SK-N-SH (cell line): ENCODE measurements around the gene NR1H4. TPM values are rescaled to one million over a fixed set of nuclear protein-coding genes. Genes with fewer than 3 reads are reported as not detected.

Source experiments
- CTCF ChIA-PET: fragments of 300-600, 350-600 bp; formaldehyde crosslinking; extraction: SDS; loops from one replicate; lab custom pipeline; 2021; lab: Yijun Ruan, JAX
- POLR2A ChIA-PET: fragments of 350-600 bp; sonication (Branson Sonifier 250); formaldehyde crosslinking; extraction: SDS; loops from one replicate; lab custom pipeline; 2020; ENCODE audit warnings: antibody characterized with exemption, inconsistent platforms; lab: Yijun Ruan, JAX
- DNase-seq: peaks from one replicate; pipeline ENCODE4 v3.0.0; 2012
- H2AFZ ChIP-seq: fragments of 200-600 bp; sonication (generic); 2 replicates; pipeline ENCODE4 v1.8.1; 2016; ENCODE audit warnings: antibody characterized with exemption, mild to moderate bottlenecking, low read depth
- H3F3A ChIP-seq: fragments of 200-600 bp; sonication (generic); replicated peaks from 2 replicates; pipeline ENCODE3; 2016; ENCODE audit warnings: antibody characterized with exemption, mild to moderate bottlenecking; ENCODE audit not compliant: insufficient read depth
- H3K27ac ChIP-seq, 2 experiments: fragments of 200-500 bp in 1 of 2; fragments of 200-600 bp in 1 of 2; sonication (Bioruptor generic) in 1 of 2; sonication (generic), shearing (Covaris generic) in 1 of 2; 2 replicates each; pipeline versions ENCODE4 v1.5.1 to v1.6.1; 2014 to 2016; ENCODE audit warnings: low read depth in 2 of 2, inconsistent platforms in 1 of 2, low read length in 1 of 2, mild to moderate bottlenecking in 1 of 2, mixed read lengths in 1 of 2
- H3K27me3 ChIP-seq: fragments of 200-600 bp; sonication (generic), shearing (Covaris generic); 2 replicates; pipeline ENCODE4 v1.6.1; 2016; ENCODE audit warnings: mixed run types; ENCODE audit not compliant: insufficient read depth
- H3K36me3 ChIP-seq, 2 experiments: fragments of 200-500 bp in 1 of 2; fragments of 200-600 bp in 1 of 2; sonication (Bioruptor generic) in 1 of 2; sonication (generic) in 1 of 2; replicated peaks in 1 of 2; 2 replicates each; pipeline versions ENCODE3 to v1.5.1; 2014 to 2016; ENCODE audit warnings: low read length in 1 of 2, mild to moderate bottlenecking in 1 of 2; ENCODE audit not compliant: insufficient read depth in 2 of 2, control insufficient read depth in 1 of 2
- H3K4me1 ChIP-seq, 2 experiments: fragments of 200-500 bp in 1 of 2; fragments of 200-600 bp in 1 of 2; sonication (Bioruptor generic) in 1 of 2; sonication (generic), shearing (Covaris generic) in 1 of 2; 2 replicates each; pipeline versions ENCODE4 v1.5.1 to v1.6.1; 2014 to 2016; ENCODE audit warnings: low read depth in 1 of 2, low read length in 1 of 2, mixed run types in 1 of 2; ENCODE audit not compliant: insufficient read depth in 2 of 2, control insufficient read depth in 1 of 2
- H3K4me2 ChIP-seq: fragments of 200-600 bp; sonication (generic), shearing (Covaris generic); 2 replicates; pipeline ENCODE4 v1.6.1; 2017; ENCODE audit warnings: mixed run types
- H3K4me3 ChIP-seq, 2 experiments: fragments of 200-500 bp in 1 of 2; fragments of 200-600 bp in 1 of 2; sonication (Bioruptor generic) in 1 of 2; sonication (generic), shearing (Covaris generic) in 1 of 2; 2 replicates each; pipeline versions ENCODE4 v1.5.1 to v1.8.1; 2014 to 2016; ENCODE audit warnings: low read depth in 2 of 2, inconsistent platforms in 1 of 2, low read length in 1 of 2, mild to moderate bottlenecking in 1 of 2, mixed read lengths in 1 of 2, moderate library complexity in 1 of 2
- H3K79me2 ChIP-seq: fragments of 200-600 bp; sonication (generic); 2 replicates; pipeline ENCODE4 v1.8.1; 2017; ENCODE audit warnings: mild to moderate bottlenecking; ENCODE audit not compliant: insufficient read depth
- H3K9ac ChIP-seq: fragments of 200-600 bp; sonication (generic); 2 replicates; pipeline ENCODE4 v1.6.1; 2017; ENCODE audit warnings: mixed run types
- H3K9me2 ChIP-seq: fragments of 200-600 bp; sonication (generic); 2 replicates; pipeline ENCODE4 v1.6.1; 2017; ENCODE audit warnings: mixed run types
- H3K9me3 ChIP-seq: fragments of 200-600 bp; sonication (generic); 2 replicates; pipeline ENCODE4 v1.6.1; 2017; ENCODE audit warnings: mixed run types, mild to moderate bottlenecking, moderate library complexity
- H4K20me1 ChIP-seq: fragments of 200-600 bp; sonication (generic); 2 replicates; pipeline ENCODE4 v1.6.1; 2017; ENCODE audit warnings: mild to moderate bottlenecking, mixed run types; ENCODE audit not compliant: insufficient read depth
- EZH2phosphoT487 ChIP-seq: fragments of 200-600 bp; sonication (generic); IDR thresholded peaks from 2 replicates; pipeline ENCODE4 v1.6.1; 2017; ENCODE audit warnings: low read depth, mixed run types, mild to moderate bottlenecking, antibody characterized with exemption, moderate library complexity, borderline replicate concordance
- FOSL2 ChIP-seq: IDR thresholded peaks from 2 replicates; pipeline ENCODE4 v1.4.0; 2012; ENCODE audit warnings: low read depth, mild to moderate bottlenecking, moderate library complexity, borderline replicate concordance
- FOXJ3 ChIP-seq: sonication (generic); formaldehyde crosslinking; IDR thresholded peaks from 2 replicates; pipeline ENCODE4 v1.5.1; 2020; ENCODE audit warnings: mild to moderate bottlenecking, missing genetic modification reagents
- FOXM1 ChIP-seq: IDR thresholded peaks from 2 replicates; pipeline ENCODE4 v1.4.0; 2012; ENCODE audit warnings: low read depth, mild to moderate bottlenecking
- GATA2 ChIP-seq: sonication (generic); formaldehyde crosslinking; IDR thresholded peaks from 2 replicates; pipeline ENCODE4 v1.5.0; 2020; ENCODE audit warnings: mild to moderate bottlenecking, missing genetic modification reagents
- JUND ChIP-seq: IDR thresholded peaks from 2 replicates; pipeline ENCODE4 v1.4.0; 2012
- MAX ChIP-seq: IDR thresholded peaks from 2 replicates; pipeline ENCODE4 v1.4.0; 2012; ENCODE audit warnings: low read depth
- MEF2A ChIP-seq: IDR thresholded peaks from 2 replicates; pipeline ENCODE4 v1.4.0; 2012; ENCODE audit warnings: low read depth, borderline replicate concordance
- NFIC ChIP-seq: IDR thresholded peaks from 2 replicates; pipeline ENCODE4 v1.4.0; 2012; ENCODE audit warnings: borderline replicate concordance
- NRF1 ChIP-seq: IDR thresholded peaks from 2 replicates; pipeline ENCODE4 v1.6.1; 2012; ENCODE audit warnings: low read depth, mild to moderate bottlenecking, low read length
- POLR2AphosphoS5 ChIP-seq: IDR thresholded peaks from 2 replicates; pipeline ENCODE4 v1.6.1; 2012; ENCODE audit warnings: low read depth, low read length
- RAD21 ChIP-seq: IDR thresholded peaks from 2 replicates; pipeline ENCODE4 v1.6.1; 2012; ENCODE audit warnings: mild to moderate bottlenecking, low read length
- RCOR1 ChIP-seq: fragments of 150-350 bp; IDR thresholded peaks from 2 replicates; pipeline ENCODE4 v1.6.1; 2017; ENCODE audit warnings: antibody characterized with exemption, low read length
- REST ChIP-seq: IDR thresholded peaks from 2 replicates; pipeline ENCODE4 v1.6.1; 2012; ENCODE audit warnings: mild to moderate bottlenecking, low read depth, low read length, moderate library complexity
- RFX5 ChIP-seq: IDR thresholded peaks from 2 replicates; pipeline ENCODE4 v1.6.1; 2012; ENCODE audit warnings: mild to moderate bottlenecking, improper control_type of control experiment, low read length
- SIN3A ChIP-seq: IDR thresholded peaks from 2 replicates; pipeline ENCODE4 v1.6.1; 2012; ENCODE audit warnings: low read depth, mild to moderate bottlenecking, low read length, moderate library complexity, borderline replicate concordance
- TAF1 ChIP-seq: IDR thresholded peaks from 2 replicates; pipeline ENCODE4 v1.6.1; 2012; ENCODE audit warnings: low read depth, mild to moderate bottlenecking, low read length, moderate library complexity, borderline replicate concordance
- TCF12 ChIP-seq: IDR thresholded peaks from 2 replicates; pipeline ENCODE4 v1.4.0; 2012
- TEAD4 ChIP-seq: IDR thresholded peaks from 2 replicates; pipeline ENCODE4 v1.4.0; 2012; ENCODE audit warnings: mild to moderate bottlenecking, borderline replicate concordance; ENCODE audit not compliant: insufficient read depth
- ZBTB33 ChIP-seq: IDR thresholded peaks from 2 replicates; pipeline ENCODE4 v1.4.0; 2012; ENCODE audit warnings: low read depth, borderline replicate concordance
- WGBS: methylation state at CpG from one replicate; pipeline ENCODE4 v1.1.6; 2017; ENCODE audit warnings: low lambda C conversion rate; 5-methylcytosine and 5-hydroxymethylcytosine counted together
- polyA plus RNA-seq, 3 experiments: library from polyadenylated mRNA; depleted of rRNA; stranded (reverse); fragments of >200 nt; gene quantifications; 2 replicates each; pipeline ENCODE4 v1.2.3, GENCODE V29; 2012
- TF ChIP-seq, protein P1 (sequence below): IDR thresholded peaks from 2 replicates; pipeline ENCODE4; 2012
- TF ChIP-seq, protein P2 (sequence below): fragments of 150-350 bp; IDR thresholded peaks from 2 replicates; pipeline ENCODE4 v1.6.1; 2017; ENCODE audit warnings: antibody characterized with exemption, low read length, low read depth, borderline replicate concordance

Gene NR1H4
- polyA plus RNA-seq, 1 of the 3 experiments (the other 2 are of a cell fraction): not detected

DNA sequence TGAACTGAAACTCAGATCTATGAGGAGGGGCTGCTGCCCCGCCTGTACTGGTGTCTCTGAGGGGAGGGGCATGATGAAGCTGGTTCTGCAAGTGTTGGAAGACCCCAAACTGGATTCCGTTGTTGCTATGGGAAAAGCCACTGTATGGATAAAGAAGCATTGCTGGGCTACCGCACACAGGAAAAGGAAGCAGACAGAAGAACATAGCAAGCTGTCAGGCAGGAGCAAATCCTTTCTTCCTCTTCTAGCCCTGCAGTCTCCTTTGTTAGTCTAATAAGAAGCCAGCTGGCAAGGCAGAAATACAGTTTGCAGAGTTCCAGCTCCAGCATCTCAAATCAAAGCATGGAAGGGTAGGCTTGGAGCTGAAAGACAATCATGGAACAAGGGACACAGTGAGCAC, 26.3 kb upstream of the NR1H4 start:
- no peak overlapping the region for H3K27ac ChIP-seq
- no peaks in the 10 kb centered on the region for H3K9me3 ChIP-seq
- ChIA-PET CTCF (interaction anchor here (0.9 to 1.4 kb wide), 2 partner anchors 31 to 99 kb away, joined by 3 read pairs; no protein-coding TSS in a partner anchor), POLR2A (no interaction called here)
- H3K36me3 ChIP-seq: no peaks in the 10 kb centered on the region
- TF ChIP-seq, protein P1, sequence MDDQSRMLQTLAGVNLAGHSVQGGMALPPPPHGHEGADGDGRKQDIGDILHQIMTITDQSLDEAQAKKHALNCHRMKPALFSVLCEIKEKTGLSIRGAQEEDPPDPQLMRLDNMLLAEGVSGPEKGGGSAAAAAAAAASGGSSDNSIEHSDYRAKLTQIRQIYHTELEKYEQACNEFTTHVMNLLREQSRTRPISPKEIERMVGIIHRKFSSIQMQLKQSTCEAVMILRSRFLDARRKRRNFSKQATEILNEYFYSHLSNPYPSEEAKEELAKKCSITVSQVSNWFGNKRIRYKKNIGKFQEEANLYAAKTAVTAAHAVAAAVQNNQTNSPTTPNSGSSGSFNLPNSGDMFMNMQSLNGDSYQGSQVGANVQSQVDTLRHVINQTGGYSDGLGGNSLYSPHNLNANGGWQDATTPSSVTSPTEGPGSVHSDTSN: no peak
- TF ChIP-seq, protein P2, sequence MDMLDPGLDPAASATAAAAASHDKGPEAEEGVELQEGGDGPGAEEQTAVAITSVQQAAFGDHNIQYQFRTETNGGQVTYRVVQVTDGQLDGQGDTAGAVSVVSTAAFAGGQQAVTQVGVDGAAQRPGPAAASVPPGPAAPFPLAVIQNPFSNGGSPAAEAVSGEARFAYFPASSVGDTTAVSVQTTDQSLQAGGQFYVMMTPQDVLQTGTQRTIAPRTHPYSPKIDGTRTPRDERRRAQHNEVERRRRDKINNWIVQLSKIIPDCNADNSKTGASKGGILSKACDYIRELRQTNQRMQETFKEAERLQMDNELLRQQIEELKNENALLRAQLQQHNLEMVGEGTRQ: no peak
- TF ChIP-seq MAX: no peak
- TF ChIP-seq TCF12: no peak
- no peak for TF ChIP-seq EZH2phosphoT487
- TF ChIP-seq RCOR1: no peak
- no peak for TF ChIP-seq ZBTB33
- TF ChIP-seq FOSL2: no peak
- no peak for TF ChIP-seq SIN3A
- TF ChIP-seq JUND: no peak
- no peak for TF ChIP-seq RAD21
- TF ChIP-seq MEF2A: no peak
- no peak for TF ChIP-seq NFIC
- no peak for TF ChIP-seq FOXJ3 (CRISPR knock-in tag)
- TF ChIP-seq FOXM1: no peak
- H3K4me1 ChIP-seq: no peaks in the 10 kb centered on the region
- no peak overlapping the region for H3K9ac ChIP-seq
- no peak overlapping the region for H2AFZ ChIP-seq
- peaks cover 11% of the 10 kb centered on the region; the same call in 1 of the 2 replicates for H3K27me3 ChIP-seq
- no peaks in the 10 kb centered on the region for H3F3A ChIP-seq
- no peak overlapping the region for H3K4me2 ChIP-seq
- WGBS: 50% methylated on average over 3 of the region's 3 CpGs
- no peaks in the 10 kb centered on the region for H3K9me2 ChIP-seq
- H3K4me3 ChIP-seq: no peak overlapping the region
- no peak for DNase-seq
- H3K79me2 ChIP-seq: no peaks in the 10 kb centered on the region
- H4K20me1 ChIP-seq: no peaks in the 10 kb centered on the region

- no peaks in the 10 kb centered on the region for H3K9me3 ChIP-seq
- H3F3A ChIP-seq: no peaks in the 10 kb centered on the region
- H3K79me2 ChIP-seq: no peaks in the 10 kb centered on the region
- ChIA-PET POLR2A (no interaction called here), CTCF (no interaction called here)
- no peak overlapping the region for H3K9ac ChIP-seq
- DNase-seq: no peak
- H3K4me3 ChIP-seq: no peak overlapping the region
- H3K27me3 ChIP-seq: peaks cover 11% of the 10 kb centered on the region; the same call in 1 of the 2 replicates
- H3K36me3 ChIP-seq: no peaks in the 10 kb centered on the region
- no peaks in the 10 kb centered on the region for H3K9me2 ChIP-seq
- no peak overlapping the region for H3K4me2 ChIP-seq
- H4K20me1 ChIP-seq: no peaks in the 10 kb centered on the region
- H3K27ac ChIP-seq: no peak overlapping the region
- no peaks in the 10 kb centered on the region for H3K4me1 ChIP-seq
- 68% methylated on average over 1 of the region's 1 CpG for WGBS
- H2AFZ ChIP-seq: no peak overlapping the region
- TF ChIP-seq NRF1 (no peak), RFX5 (no peak), POLR2AphosphoS5 (no peak), FOXJ3 (CRISPR knock-in tag) (no peak), GATA2 (no peak), REST (no peak), TEAD4 (no peak), FOXM1 (no peak), TAF1 (no peak)
These were observed 25.0 kb upstream of the NR1H4 start for GRCh38 chr12:100448656-100449055.
